Epithelial cell of esophagus (primary cell): ENCODE data around the gene ATG16L1.

ENCODE experiments used
- DNase-seq: peaks from one replicate; pipeline ENCODE4 v3.0.0; 2010; ENCODE audit warnings: low read depth
- H3K4me3 ChIP-seq: 2 replicates; pipeline ENCODE4 v1.5.1; 2011; ENCODE audit warnings: mild to moderate bottlenecking, low read length, control low read depth
- CTCF ChIP-seq: IDR thresholded peaks from 2 replicates; pipeline ENCODE4 v1.5.1; 2011; ENCODE audit warnings: low read depth, mild to moderate bottlenecking, low read length, control low read depth, inconsistent platforms; ENCODE audit not compliant: insufficient read depth; ENCODE audit errors: missing control alignments

Gene ATG16L1

GRCh38 chr2:233217892-233218377 lies 33.5 kb upstream of the ATG16L1 start:
- H3K4me3 ChIP-seq = no peak overlapping the region
- DNase-seq = no peak
- no peak for TF ChIP-seq CTCF

GRCh38 chr2:233218836-233219235 lies 32.6 kb upstream of the ATG16L1 start:
- TF ChIP-seq CTCF = no peak
- H3K4me3 ChIP-seq = no peak overlapping the region
- peak; percentile 20 for DNase-seq

GRCh38 chr2:233219848-233220247 lies 31.6 kb upstream of the ATG16L1 start:
- no peak for DNase-seq
- no peak for TF ChIP-seq CTCF
- H3K4me3 ChIP-seq = no peak overlapping the region

- DNase-seq = no peak
- no peak overlapping the region for H3K4me3 ChIP-seq
- no peak for TF ChIP-seq CTCF
These were observed 30.0 kb upstream of the ATG16L1 start for GRCh38 chr2:233221378-233222063.

- TF ChIP-seq CTCF = no peak
- H3K4me3 ChIP-seq = no peak overlapping the region
- no peak for DNase-seq
These were observed 28.2 kb upstream of the ATG16L1 start for GRCh38 chr2:233223059-233223894.

GRCh38 chr2:233225230-233226068 lies 26.0 kb upstream of the ATG16L1 start:
- no peak overlapping the region for H3K4me3 ChIP-seq
- TF ChIP-seq CTCF = no peak
- DNase-seq = no peak
